ENCODE measurements around the gene GSTO2.

Gene GSTO2

GRCh38 chr10:104291439-104291951, 22.5 kb downstream of the GSTO2 start:
- TF ChIP-seq, protein P1, sequence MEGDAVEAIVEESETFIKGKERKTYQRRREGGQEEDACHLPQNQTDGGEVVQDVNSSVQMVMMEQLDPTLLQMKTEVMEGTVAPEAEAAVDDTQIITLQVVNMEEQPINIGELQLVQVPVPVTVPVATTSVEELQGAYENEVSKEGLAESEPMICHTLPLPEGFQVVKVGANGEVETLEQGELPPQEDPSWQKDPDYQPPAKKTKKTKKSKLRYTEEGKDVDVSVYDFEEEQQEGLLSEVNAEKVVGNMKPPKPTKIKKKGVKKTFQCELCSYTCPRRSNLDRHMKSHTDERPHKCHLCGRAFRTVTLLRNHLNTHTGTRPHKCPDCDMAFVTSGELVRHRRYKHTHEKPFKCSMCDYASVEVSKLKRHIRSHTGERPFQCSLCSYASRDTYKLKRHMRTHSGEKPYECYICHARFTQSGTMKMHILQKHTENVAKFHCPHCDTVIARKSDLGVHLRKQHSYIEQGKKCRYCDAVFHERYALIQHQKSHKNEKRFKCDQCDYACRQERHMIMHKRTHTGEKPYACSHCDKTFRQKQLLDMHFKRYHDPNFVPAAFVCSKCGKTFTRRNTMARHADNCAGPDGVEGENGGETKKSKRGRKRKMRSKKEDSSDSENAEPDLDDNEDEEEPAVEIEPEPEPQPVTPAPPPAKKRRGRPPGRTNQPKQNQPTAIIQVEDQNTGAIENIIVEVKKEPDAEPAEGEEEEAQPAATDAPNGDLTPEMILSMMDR (conservative IDR thresholded peaks at IDR 0.05; ENCODE audit: control insufficient read depth, insufficient read depth, low read depth, low read length), result peak; percentile 99
- peak; percentile 82 for DNase-seq (ENCODE audit: low read depth)
- no peak overlapping the region for H3K4me3 ChIP-seq (ENCODE audit: control insufficient read depth, low read depth, low read length)

- peak; percentile 72 for DNase-seq (ENCODE audit: low read depth)
- H3K4me3 ChIP-seq (ENCODE audit: control insufficient read depth, low read depth, low read length), result no peak overlapping the region
- TF ChIP-seq, protein P1 (conservative IDR thresholded peaks at IDR 0.05; ENCODE audit: control insufficient read depth, insufficient read depth, low read depth, low read length), result no peak
Measured at GRCh38 chr10:104293011-104293410, 24.0 kb downstream of the GSTO2 start.

DNA sequence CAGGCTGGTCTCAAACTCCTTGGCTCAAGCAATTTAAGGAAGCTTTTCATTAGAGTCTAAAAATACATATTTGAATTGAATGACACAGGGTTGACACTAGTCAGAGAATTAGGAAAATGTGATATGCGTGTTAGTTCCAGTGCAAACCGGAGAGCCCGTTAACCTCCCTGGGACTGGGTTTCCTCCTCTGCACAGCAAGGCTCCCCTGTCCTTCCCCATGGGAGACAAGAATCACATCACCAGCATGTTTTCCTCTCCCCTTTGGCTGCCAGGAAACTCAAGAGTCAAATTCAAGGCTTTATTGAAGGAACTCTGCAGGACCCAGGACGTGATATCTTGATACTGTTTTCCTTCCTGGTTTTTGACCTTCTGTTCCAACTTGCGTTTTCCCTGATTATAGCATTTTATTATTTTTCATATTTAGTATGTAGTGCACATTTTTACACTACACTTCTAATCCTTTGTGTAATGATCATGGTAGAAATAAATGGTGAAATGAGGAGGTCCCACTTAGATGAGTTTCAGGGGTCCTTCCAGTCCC, 24.9 kb downstream of the GSTO2 start:
- H3K4me3 ChIP-seq (ENCODE audit: control insufficient read depth, low read depth, low read length), result no peak overlapping the region
- TF ChIP-seq, protein P1 (conservative IDR thresholded peaks at IDR 0.05; ENCODE audit: control insufficient read depth, insufficient read depth, low read depth, low read length), result no peak
- no peak for DNase-seq (ENCODE audit: low read depth)

DNA sequence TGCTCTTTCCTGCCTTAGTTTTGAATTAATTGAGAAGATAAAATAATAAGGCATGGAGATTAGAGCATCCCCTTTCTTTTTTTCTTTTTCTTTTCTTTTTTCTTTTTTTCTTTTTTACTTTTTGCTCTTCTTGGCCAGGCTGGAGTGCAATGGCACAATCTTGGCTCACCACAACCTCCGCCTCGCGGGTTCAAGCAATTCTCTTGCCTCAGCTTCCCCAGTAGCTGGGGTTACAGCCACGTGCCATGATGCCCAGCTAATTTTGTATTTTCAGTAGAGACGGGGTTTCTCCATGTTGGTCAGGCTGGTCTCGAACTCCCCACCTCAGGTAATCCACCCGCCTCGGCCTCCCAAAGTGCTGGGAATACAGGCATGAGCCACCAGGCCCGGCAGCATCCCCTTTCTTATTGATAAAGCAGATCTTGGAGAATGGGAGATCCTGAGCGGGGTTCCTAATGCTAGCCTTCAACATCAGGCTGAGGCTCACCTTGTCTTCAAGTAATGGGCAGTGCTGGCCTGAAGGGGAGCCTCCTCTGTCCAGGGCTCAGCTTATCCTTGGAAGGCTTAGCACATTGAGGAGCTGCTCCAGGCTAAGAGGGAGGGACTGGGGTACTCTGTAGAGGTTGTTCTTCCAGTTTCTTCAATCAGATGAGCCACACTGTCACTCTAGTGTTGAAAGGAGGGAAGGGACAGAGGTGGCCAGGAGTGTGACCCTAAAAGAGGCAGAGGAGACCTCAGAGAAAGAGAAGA, 27.9 kb downstream of the GSTO2 start:
- TF ChIP-seq, protein P1 (conservative IDR thresholded peaks at IDR 0.05; ENCODE audit: control insufficient read depth, insufficient read depth, low read depth, low read length), result no peak
- H3K4me3 ChIP-seq (ENCODE audit: control insufficient read depth, low read depth, low read length), result no peak overlapping the region
- DNase-seq (ENCODE audit: low read depth), result no peak

DNA sequence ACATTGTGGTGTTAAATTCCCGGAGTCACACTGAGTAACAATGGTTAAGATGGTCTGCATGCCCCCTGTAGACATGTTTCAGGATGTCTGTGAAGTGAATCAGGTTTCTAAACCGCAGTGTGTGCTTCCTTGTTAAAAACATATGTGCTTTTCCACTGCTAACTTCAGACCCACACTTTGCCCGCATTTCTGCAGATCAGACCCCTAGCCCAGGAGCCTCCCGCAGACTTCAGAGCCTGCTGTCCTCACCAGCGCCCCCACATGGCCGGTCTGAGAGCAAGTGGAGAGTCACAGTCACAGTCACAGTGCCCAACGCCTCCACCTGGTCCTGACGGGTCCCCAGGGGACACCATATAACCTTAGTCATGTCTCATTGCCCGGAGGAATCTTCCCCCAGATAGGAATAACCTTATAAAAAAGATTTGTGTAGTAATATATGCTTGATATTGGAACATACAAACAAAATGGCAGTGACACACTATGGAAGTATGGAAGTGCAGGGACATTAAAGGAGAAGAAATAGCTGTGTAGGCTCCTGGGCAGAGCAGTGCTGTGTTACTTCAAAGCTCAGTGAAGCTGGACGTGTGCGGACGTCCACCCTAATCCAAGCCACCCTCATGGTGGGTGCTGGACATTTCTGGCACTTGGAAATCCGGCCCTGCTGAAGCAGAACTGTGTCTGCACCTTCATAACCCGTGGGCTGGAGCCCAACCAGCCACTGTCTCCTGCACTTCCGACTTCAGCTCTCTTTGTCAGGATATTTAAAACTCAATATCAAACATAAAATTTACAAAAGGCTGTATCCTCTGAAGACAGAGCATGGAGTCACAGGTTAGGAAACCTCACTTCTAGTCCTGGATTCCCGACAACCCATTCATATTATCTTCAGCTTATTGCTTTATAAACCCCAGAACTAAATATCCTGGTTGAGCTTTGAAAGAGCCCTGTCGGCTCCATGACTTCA, 29.0 kb downstream of the GSTO2 start:
- DNase-seq (ENCODE audit: low read depth), result peak; percentile 77
- TF ChIP-seq, protein P1 (conservative IDR thresholded peaks at IDR 0.05; ENCODE audit: control insufficient read depth, insufficient read depth, low read depth, low read length), result peak; percentile 56
- no peak overlapping the region for H3K4me3 ChIP-seq (ENCODE audit: control insufficient read depth, low read depth, low read length)
